Suprapubic skin (tissue), 4 donors: ENCODE data around the gene RBM33. TPM values are rescaled to one million over a fixed set of nuclear protein-coding genes. Genes with fewer than 3 reads are reported as not detected.

Experiments
- DNase-seq, 2 donors: peaks; one replicate each; pipeline ENCODE4 v3.0.0-alpha.2; 2019; ENCODE audit warnings: low spot score in 2 of 2
- H3K27ac ChIP-seq: fragments of 200-600 bp; sonication (generic); one replicate; pipeline ENCODE4 v1.5.1; 2019
- H3K27me3 ChIP-seq: fragments of 200-600 bp; sonication (generic); one replicate; pipeline ENCODE4 v1.5.1; 2019
- H3K36me3 ChIP-seq: fragments of 200-600 bp; sonication (generic); one replicate; pipeline ENCODE4 v1.5.1; 2019
- H3K4me1 ChIP-seq: fragments of 200-600 bp; sonication (generic); one replicate; pipeline ENCODE4 v1.5.1; 2019
- H3K4me3 ChIP-seq: fragments of 200-600 bp; sonication (generic); one replicate; pipeline ENCODE4 v1.5.1; 2019; ENCODE audit warnings: mild to moderate bottlenecking
- H3K9me3 ChIP-seq: fragments of 200-600 bp; sonication (generic); one replicate; pipeline ENCODE4 v1.5.1; 2019
- CTCF ChIP-seq, 2 donors: fragments of 200-600 bp in 1 of 2; fragments of 450-650 bp in 1 of 2; sonication (generic) in 1 of 2; IDR thresholded peaks; one replicate each; pipeline ENCODE4 v1.5.1; 2016 to 2019; ENCODE audit warnings: antibody characterized with exemption in 2 of 2, mild to moderate bottlenecking in 1 of 2, moderate library complexity in 1 of 2
- EP300 ChIP-seq: sonication (generic); formaldehyde crosslinking; IDR thresholded peaks from one replicate; pipeline ENCODE4 v1.6.1; 2017; ENCODE audit warnings: antibody characterized with exemption
- POLR2A ChIP-seq, 2 donors: fragments of 450-650 bp; IDR thresholded peaks; one replicate each; pipeline ENCODE4 v1.6.1; 2017; ENCODE audit warnings: antibody characterized with exemption in 2 of 2, mild to moderate bottlenecking in 2 of 2, moderate library complexity in 2 of 2
- POLR2AphosphoS5 ChIP-seq, 3 donors: sonication (generic); formaldehyde crosslinking; IDR thresholded peaks; one replicate each; pipeline ENCODE4 v1.6.1; 2017; ENCODE audit warnings: antibody characterized with exemption in 3 of 3
- WGBS: methylation state at CpG from one replicate; pipeline ENCODE4 v1.1.5; 2018; 5-methylcytosine and 5-hydroxymethylcytosine counted together
- total RNA-seq, 4 donors: library from RNA; depleted of rRNA; stranded (reverse); fragments of >200 nt; gene quantifications; one replicate each; pipeline ENCODE4 v1.1.0, GENCODE V29; 2016

Gene RBM33
- total RNA-seq, 4 donors from 2014 or later, result 37.4 to 121 (median 58.2) TPM

- Histone ChIP-seq H3K27ac (no peak overlapping the region), H3K4me3 (no peak overlapping the region), H3K27me3 (peaks cover 50% of the 10 kb centered on the region), H3K36me3 (no peaks in the 10 kb centered on the region), H3K4me1 (no peaks in the 10 kb centered on the region), H3K9me3 (no peaks in the 10 kb centered on the region)
- 67% methylated on average over 17 of the region's 17 CpGs for WGBS
- DNase-seq, result no peak
- TF ChIP-seq POLR2AphosphoS5 (IDR thresholded peaks at IDR 0.05) (no peak), CTCF (IDR thresholded peaks at IDR 0.05) (no peak), POLR2A (IDR thresholded peaks at IDR 0.05) (no peak), EP300 (no peak)
These were observed 179.9 kb downstream of the RBM33 start for GRCh38 chr7:155824227-155824886.

- no peaks in the 10 kb centered on the region for H3K36me3 ChIP-seq
- H3K4me3 ChIP-seq, result no peak overlapping the region
- no peak for DNase-seq
- WGBS, result 16% methylated on average over 3 of the region's 3 CpGs
- TF ChIP-seq CTCF (IDR thresholded peaks at IDR 0.05), result no peak
- no peak for TF ChIP-seq POLR2A (IDR thresholded peaks at IDR 0.05)
- no peaks in the 10 kb centered on the region for H3K4me1 ChIP-seq
- H3K9me3 ChIP-seq, result no peaks in the 10 kb centered on the region
- H3K27ac ChIP-seq, result no peak overlapping the region
- H3K27me3 ChIP-seq, result peaks cover 49% of the 10 kb centered on the region
These were observed 180.9 kb downstream of the RBM33 start for GRCh38 chr7:155825336-155825735.

GRCh38 chr7:155829796-155830470, 185.5 kb downstream of the RBM33 start:
- no peak overlapping the region for H3K4me3 ChIP-seq
- peaks cover 30% of the 10 kb centered on the region for H3K27me3 ChIP-seq
- no peak overlapping the region for H3K27ac ChIP-seq
- 65% methylated on average over 17 of the region's 17 CpGs for WGBS
- H3K9me3 ChIP-seq, result no peaks in the 10 kb centered on the region
- no peaks in the 10 kb centered on the region for H3K4me1 ChIP-seq
- H3K36me3 ChIP-seq, result no peaks in the 10 kb centered on the region
- no peak for TF ChIP-seq POLR2AphosphoS5 (IDR thresholded peaks at IDR 0.05)
- TF ChIP-seq EP300, result no peak
- TF ChIP-seq CTCF (IDR thresholded peaks at IDR 0.05), result no peak
- TF ChIP-seq POLR2A (IDR thresholded peaks at IDR 0.05), result no peak
- no peak for DNase-seq

Other genes with a start within 250 kb of the RBM33 start
- gene EN2, start 186.5 kb upstream of the RBM33 start, total RNA-seq, result under 1 TPM in 3 of 4 donors, not detected in 1; 0.21 to 0.56 (median 0.34) TPM
- gene CNPY1, start 98.1 kb upstream of the RBM33 start, total RNA-seq, result not detected
- under 1 TPM in 2 of 4 donors, not detected in 2; 0.21 to 0.68 TPM for gene SHH, start 167.8 kb downstream of the RBM33 start, total RNA-seq